Neuronal stem cell (in vitro differentiated cells): ENCODE measurements around the gene PLEKHA5.

Experiments used
- DNase-seq: peaks from one replicate; pipeline ENCODE4 v3.0.0-alpha.2; 2013; ENCODE audit warnings: low spot score
- H2AFZ ChIP-seq: one replicate; pipeline ENCODE4 v1.6.1; 2013; ENCODE audit warnings: mild to moderate bottlenecking, low read length, inconsistent platforms
- H2AK5ac ChIP-seq: 2 replicates; pipeline ENCODE4 v1.6.1; 2013; ENCODE audit warnings: low read depth, mild to moderate bottlenecking, inconsistent platforms, low read length, moderate library complexity, mixed read lengths
- H2BK120ac ChIP-seq: 2 replicates; pipeline ENCODE4 v1.6.1; 2013; ENCODE audit warnings: low read depth, mild to moderate bottlenecking, inconsistent platforms, low read length, moderate library complexity, mixed read lengths
- H2BK12ac ChIP-seq: one replicate; pipeline ENCODE4 v1.6.1; 2013; ENCODE audit warnings: low read length, inconsistent platforms
- H2BK15ac ChIP-seq: 2 replicates; pipeline ENCODE4 v1.6.1; 2013; ENCODE audit warnings: mild to moderate bottlenecking, low read length, inconsistent platforms, mixed read lengths
- H2BK5ac ChIP-seq: one replicate; pipeline ENCODE4 v1.6.1; 2013; ENCODE audit warnings: inconsistent platforms, mild to moderate bottlenecking, low read length, moderate library complexity
- H3K14ac ChIP-seq: one replicate; pipeline ENCODE4 v1.6.1; 2013; ENCODE audit warnings: low read length, inconsistent platforms
- H3K18ac ChIP-seq: 2 replicates; pipeline ENCODE4 v1.6.1; 2013; ENCODE audit warnings: low read length, inconsistent platforms
- H3K23ac ChIP-seq: 2 replicates; pipeline ENCODE4 v1.6.1; 2013; ENCODE audit warnings: low read depth, mild to moderate bottlenecking, mixed read lengths, low read length, inconsistent platforms; ENCODE audit not compliant: poor library complexity
- H3K27ac ChIP-seq: replicated peaks from 3 replicates; pipeline ENCODE4 v1.5.1; 2013; ENCODE audit warnings: low read length, inconsistent platforms
- H3K27me3 ChIP-seq, 3 experiments: 2 replicates each; pipeline ENCODE4 v1.6.1; 2013; ENCODE audit warnings: low read length in 3 of 3, mild to moderate bottlenecking in 2 of 3, inconsistent platforms in 1 of 3, low read depth in 1 of 3, mixed read lengths in 1 of 3, moderate library complexity in 1 of 3; ENCODE audit not compliant: control insufficient read depth in 3 of 3, insufficient read depth in 3 of 3
- H3K36me3 ChIP-seq, 2 donors: replicated peaks in 1 of 2; 2 replicates each; pipeline ENCODE4 v1.6.1; 2013; ENCODE audit warnings: low read length in 2 of 2; ENCODE audit not compliant: control insufficient read depth in 2 of 2, insufficient read depth in 2 of 2
- H3K4ac ChIP-seq: 2 replicates; pipeline ENCODE4 v1.6.1; 2013; ENCODE audit warnings: inconsistent platforms, mild to moderate bottlenecking, low read length, moderate library complexity
- H3K4me1 ChIP-seq, 2 donors: 1 replicate in 1 of 2; 2 replicates in 1 of 2; pipeline ENCODE4 v1.6.1; 2013; ENCODE audit warnings: low read length in 2 of 2, low read depth in 1 of 2; ENCODE audit not compliant: control insufficient read depth in 2 of 2, insufficient read depth in 1 of 2
- H3K4me2 ChIP-seq: one replicate; pipeline ENCODE4 v1.6.1; 2013; ENCODE audit warnings: mild to moderate bottlenecking, low read length, inconsistent platforms; ENCODE audit not compliant: insufficient read depth, poor library complexity, severe bottlenecking
- H3K4me3 ChIP-seq, 2 donors: 2 replicates each; pipeline ENCODE4 v1.5.1; 2013; ENCODE audit warnings: low read length in 2 of 2, mild to moderate bottlenecking in 2 of 2, inconsistent platforms in 1 of 2, moderate library complexity in 1 of 2
- H3K79me1 ChIP-seq: one replicate; pipeline ENCODE4 v1.6.1; 2013; ENCODE audit warnings: low read depth, mild to moderate bottlenecking, inconsistent platforms, low read length, moderate library complexity
- H3K9ac ChIP-seq: one replicate; pipeline ENCODE4 v1.6.1; 2013; ENCODE audit warnings: mild to moderate bottlenecking, low read depth, low read length, inconsistent platforms; ENCODE audit not compliant: poor library complexity
- H3K9me3 ChIP-seq, 2 donors: replicated peaks in 1 of 2; 2 replicates each; pipeline versions ENCODE3 to v1.6.1; 2013; ENCODE audit warnings: low read length in 2 of 2, mild to moderate bottlenecking in 2 of 2, inconsistent platforms in 1 of 2, low read depth in 1 of 2, mixed read lengths in 1 of 2, moderate library complexity in 1 of 2; ENCODE audit not compliant: control insufficient read depth in 2 of 2, insufficient read depth in 1 of 2
- H4K8ac ChIP-seq: one replicate; pipeline ENCODE4 v1.6.1; 2013; ENCODE audit warnings: low read depth, mild to moderate bottlenecking, inconsistent platforms, low read length, moderate library complexity
- H4K91ac ChIP-seq: one replicate; pipeline ENCODE4 v1.6.1; 2013; ENCODE audit warnings: low read length, low read depth, mild to moderate bottlenecking, inconsistent platforms; ENCODE audit not compliant: poor library complexity
- WGBS, 2 donors: extraction: QIAGEN DNeasy Blood & Tissue Kit; methylation state at CpG; one replicate each; pipeline ENCODE4 v1.1.7; 2013; ENCODE audit warnings: missing lambda C conversion rate in 2 of 2, mixed read lengths in 1 of 2; ENCODE audit not compliant: insufficient read length in 2 of 2, insufficient replicate concordance in 1 of 2; ENCODE audit errors: extremely low coverage in 2 of 2; 5-methylcytosine and 5-hydroxymethylcytosine counted together

The PLEKHA5 gene

DNA sequence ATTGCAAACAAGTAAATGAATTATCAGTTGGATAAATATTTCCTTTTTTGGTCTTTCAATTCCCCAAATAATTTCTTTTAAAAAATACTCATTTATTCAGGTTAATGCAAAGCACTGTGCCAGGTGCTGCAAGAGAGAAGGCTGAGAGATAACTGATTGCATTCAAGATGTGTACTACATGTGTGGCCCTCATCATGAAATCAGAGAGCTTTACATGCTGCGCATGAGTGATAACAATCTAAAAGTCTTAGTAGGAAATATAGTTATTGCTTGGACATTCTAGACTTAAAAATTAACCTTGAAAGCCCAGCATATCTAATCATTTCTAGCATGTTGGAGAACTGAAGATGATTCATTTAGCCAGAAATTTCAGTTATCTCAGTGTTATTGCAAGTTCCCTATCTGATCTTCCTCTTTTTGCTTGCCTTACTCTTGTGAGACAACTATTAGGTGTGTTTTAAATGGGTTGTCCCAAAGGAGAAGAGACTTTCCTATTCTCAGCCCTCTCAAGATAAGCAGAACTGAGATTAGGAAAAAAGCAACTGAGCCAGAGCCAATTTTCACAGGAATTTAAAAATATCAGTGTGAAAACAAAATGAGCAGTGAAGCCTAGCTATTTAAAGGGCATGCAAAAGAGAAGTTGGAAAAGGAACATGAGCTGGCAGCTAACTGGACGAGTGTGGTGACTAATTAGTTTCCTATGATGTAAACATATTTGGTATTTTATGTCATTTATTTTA lies 60.9 kb downstream of the PLEKHA5 start:
- Histone ChIP-seq H2BK5ac (no peak overlapping the region), H2BK12ac (no peak overlapping the region), H3K4ac (no peak overlapping the region), H4K91ac (no peak overlapping the region), H3K23ac (no peak overlapping the region), H3K18ac (no peak overlapping the region), H3K27ac (no peak overlapping the region), H3K9ac (no peak overlapping the region), H3K79me1 (no peaks in the 10 kb centered on the region), H2BK15ac (no peak overlapping the region), H2BK120ac (no peak overlapping the region), H3K4me3 (no peak overlapping the region), H3K4me2 (no peak overlapping the region), H3K9me3 (no peaks in the 10 kb centered on the region), H3K36me3 (peaks cover 2 to 3% of the 10 kb centered on the region in 2 donors), H4K8ac (no peak overlapping the region), H3K14ac (no peak overlapping the region), H3K27me3 (no peaks in the 10 kb centered on the region), H2AFZ (no peak overlapping the region), H2AK5ac (no peak overlapping the region), H3K4me1 (peaks cover 0 to 4% of the 10 kb centered on the region in 2 donors)
- WGBS, 2 donors: no CpG with 5 or more reads among the region's 2 CpGs
- DNase-seq: no peak

DNA sequence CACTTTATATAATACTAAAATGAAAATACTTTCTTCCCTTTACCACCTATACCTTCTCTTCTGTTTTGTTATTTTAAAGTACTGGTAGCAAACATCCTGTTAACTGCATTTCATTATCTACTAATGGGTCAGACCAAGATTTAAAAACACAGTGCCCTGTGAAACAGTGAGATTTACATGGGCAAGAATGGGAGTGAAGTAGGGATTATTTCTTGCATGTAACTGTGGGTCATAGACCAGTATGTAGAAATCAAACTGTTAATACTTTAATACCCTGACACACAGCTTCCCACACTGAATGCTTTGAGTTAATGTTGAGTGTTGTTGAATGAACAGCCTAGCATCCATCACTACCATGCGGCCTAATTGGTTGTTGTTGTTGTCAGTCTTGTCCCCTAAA lies 61.6 kb downstream of the PLEKHA5 start:
- no peak overlapping the region for H2AK5ac ChIP-seq
- no peaks in the 10 kb centered on the region for H3K79me1 ChIP-seq
- H2BK5ac ChIP-seq: no peak overlapping the region
- no peak overlapping the region for H3K4ac ChIP-seq
- H2BK12ac ChIP-seq: no peak overlapping the region
- H3K9ac ChIP-seq: no peak overlapping the region
- no peak overlapping the region for H2AFZ ChIP-seq
- H2BK15ac ChIP-seq: no peak overlapping the region
- no peak overlapping the region for H4K8ac ChIP-seq
- no peaks in the 10 kb centered on the region for H3K9me3 ChIP-seq
- H3K18ac ChIP-seq: no peak overlapping the region
- H3K4me3 ChIP-seq: no peak overlapping the region
- no peak overlapping the region for H4K91ac ChIP-seq
- no peak overlapping the region for H3K27ac ChIP-seq
- WGBS, 2 donors: no CpG with 5 or more reads among the region's 1 CpG
- DNase-seq: no peak
- H2BK120ac ChIP-seq: no peak overlapping the region
- peaks cover 0 to 4% of the 10 kb centered on the region in 2 donors for H3K4me1 ChIP-seq
- peaks cover 2 to 3% of the 10 kb centered on the region in 2 donors for H3K36me3 ChIP-seq
- no peak overlapping the region for H3K14ac ChIP-seq
- H3K27me3 ChIP-seq: no peaks in the 10 kb centered on the region
- no peak overlapping the region for H3K23ac ChIP-seq
- no peak overlapping the region for H3K4me2 ChIP-seq

DNA sequence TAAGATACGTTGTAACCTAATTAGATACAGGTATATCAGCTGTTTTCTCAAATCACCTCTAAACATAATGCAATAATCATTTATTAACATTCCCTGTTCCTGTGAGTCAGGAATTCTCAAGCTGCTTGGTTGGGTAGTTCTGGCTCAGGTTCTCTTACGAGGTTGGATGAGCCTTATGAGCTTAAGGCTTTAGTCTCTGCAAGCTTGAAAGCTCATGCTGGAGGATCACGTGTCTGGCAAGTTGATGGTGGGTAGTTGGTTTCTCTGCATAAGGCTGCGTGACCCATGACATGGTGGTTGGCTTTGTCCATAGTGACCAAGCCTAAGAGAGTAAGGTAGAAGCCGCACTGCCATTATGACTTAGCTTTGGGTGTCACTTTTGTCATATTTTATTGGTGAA lies 62.0 kb downstream of the PLEKHA5 start:
- Histone ChIP-seq H2BK120ac (no peak overlapping the region), H3K4me1 (peaks cover 0 to 4% of the 10 kb centered on the region in 2 donors), H2BK5ac (no peak overlapping the region), H2AK5ac (no peak overlapping the region), H3K4me3 (no peak overlapping the region), H3K4ac (no peak overlapping the region), H4K91ac (no peak overlapping the region), H3K23ac (no peak overlapping the region), H3K27ac (peak overlapping the region; percentile 6), H2AFZ (no peak overlapping the region), H3K79me1 (no peaks in the 10 kb centered on the region), H3K9me3 (no peaks in the 10 kb centered on the region), H3K18ac (no peak overlapping the region), H3K14ac (no peak overlapping the region), H2BK12ac (no peak overlapping the region), H3K9ac (no peak overlapping the region), H3K4me2 (no peak overlapping the region), H4K8ac (no peak overlapping the region), H3K36me3 (peaks cover 2 to 3% of the 10 kb centered on the region in 2 donors), H2BK15ac (no peak overlapping the region), H3K27me3 (no peaks in the 10 kb centered on the region)
- no peak for DNase-seq
- no CpG with 5 or more reads among the region's 5 CpGs for whole genome bisulfite sequencing, 2 donors

DNA sequence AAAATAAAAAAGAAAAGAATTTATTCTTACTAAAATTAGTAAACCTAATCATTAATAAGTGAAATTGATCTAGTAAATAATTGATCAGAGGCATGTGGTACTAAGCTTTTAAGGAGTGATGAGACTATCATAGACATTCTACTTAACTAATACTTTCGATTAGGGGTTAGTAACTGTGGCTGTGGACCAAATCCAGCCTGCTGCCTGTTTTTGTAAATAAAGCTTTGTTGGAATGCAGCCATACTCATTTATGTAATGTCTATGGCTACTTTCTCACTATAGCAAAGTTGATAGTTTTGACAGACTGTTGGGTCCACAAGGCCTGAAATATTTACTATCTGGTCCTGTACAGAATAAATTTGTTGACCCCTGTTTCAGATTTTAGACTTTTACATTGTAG lies 63.2 kb downstream of the PLEKHA5 start:
- H2AK5ac ChIP-seq: no peak overlapping the region

More for the DNA sequence above, 63.2 kb downstream of the PLEKHA5 start:
- no peak overlapping the region for H2BK15ac ChIP-seq
- no peak overlapping the region for H3K9ac ChIP-seq
- H2BK5ac ChIP-seq: no peak overlapping the region
- H3K9me3 ChIP-seq: no peaks in the 10 kb centered on the region
- DNase-seq: no peak
- H3K79me1 ChIP-seq: peaks cover 2% of the 10 kb centered on the region
- peaks cover 0 to 9% of the 10 kb centered on the region in 2 donors for H3K4me1 ChIP-seq
- no peak overlapping the region for H3K14ac ChIP-seq
- H3K4me2 ChIP-seq: no peak overlapping the region
- H3K27me3 ChIP-seq: no peaks in the 10 kb centered on the region
- H3K36me3 ChIP-seq: peaks cover 2 to 3% of the 10 kb centered on the region in 2 donors
- H3K23ac ChIP-seq: no peak overlapping the region
- H4K91ac ChIP-seq: no peak overlapping the region
- no peak overlapping the region for H3K27ac ChIP-seq
- no peak overlapping the region for H2BK12ac ChIP-seq
- no peak overlapping the region for H2BK120ac ChIP-seq
- no peak overlapping the region for H2AFZ ChIP-seq
- no peak overlapping the region for H3K4ac ChIP-seq
- no peak overlapping the region for H3K18ac ChIP-seq
- WGBS, 2 donors: no CpG with 5 or more reads among the region's 1 CpG
- H4K8ac ChIP-seq: no peak overlapping the region
- no peak overlapping the region for H3K4me3 ChIP-seq
